Peyer's patch (tissue), 4 donors: ENCODE measurements around the gene ONECUT3. TPM values are rescaled to one million over a fixed set of nuclear protein-coding genes. Genes with fewer than 3 reads are reported as not detected.

Experiments used
- DNase-seq, 3 donors: peaks; one replicate each; pipeline ENCODE4 v3.0.0-alpha.2; 2017 to 2019
- H3K27ac ChIP-seq, 4 donors: fragments of 200-600 bp; sonication (generic); one replicate each; pipeline ENCODE4 v1.5.1; 2016 to 2019
- H3K27me3 ChIP-seq, 2 donors: fragments of 200-600 bp; sonication (generic); one replicate each; pipeline ENCODE4 v1.5.1; 2019
- H3K36me3 ChIP-seq, 3 donors: fragments of 200-600 bp; sonication (generic); one replicate each; pipeline ENCODE4 v1.5.1; 2016 to 2019
- H3K4me1 ChIP-seq, 4 donors: fragments of 200-600 bp; sonication (generic); one replicate each; pipeline ENCODE4 v1.5.1; 2016 to 2019
- H3K4me3 ChIP-seq, 4 donors: fragments of 200-600 bp; sonication (generic); 1 replicate in 3 of 4; 2 replicates in 1 of 4; pipeline ENCODE4 v1.5.1; 2016 to 2019; ENCODE audit warnings: mild to moderate bottlenecking in 1 of 4
- H3K9me3 ChIP-seq, 4 donors: fragments of 200-600 bp; sonication (generic); one replicate each; pipeline ENCODE4 v1.5.1; 2016 to 2019; ENCODE audit warnings: mild to moderate bottlenecking in 1 of 4
- CTCF ChIP-seq, 6 experiments: fragments of 450-650 bp in 4 of 6; fragments of 200-600 bp in 2 of 6; sonication (generic) in 1 of 6; IDR thresholded peaks; one replicate each; pipeline ENCODE4 v1.5.1; 2017 to 2019; ENCODE audit warnings: antibody characterized with exemption in 6 of 6, mild to moderate bottlenecking in 3 of 6, moderate library complexity in 1 of 6
- POLR2A ChIP-seq, 2 donors: fragments of 450-650 bp; IDR thresholded peaks; one replicate each; pipeline ENCODE4 v1.5.1; 2017; ENCODE audit warnings: antibody characterized with exemption in 2 of 2, mild to moderate bottlenecking in 2 of 2, moderate library complexity in 2 of 2
- total RNA-seq, 4 donors: library from RNA; depleted of rRNA; stranded (reverse); fragments of >200 nt; gene quantifications; one replicate each; pipeline ENCODE4 v1.1.0, GENCODE V29; 2016

Gene ONECUT3
- total RNA-seq, 4 donors from 2014 or later = 0.27 to 0.28 TPM; not detected in 2

GRCh38 chr19:1780272-1780958, 27.1 kb downstream of the ONECUT3 start:
- no peak for TF ChIP-seq CTCF (IDR thresholded peaks at IDR 0.05)
- no peak for TF ChIP-seq POLR2A (IDR thresholded peaks at IDR 0.05)
- DNase-seq = no peak
- no peak overlapping the region for H3K4me3 ChIP-seq
- peaks cover 0 to 12% (median 2%) of the 10 kb centered on the region in 4 donors for H3K9me3 ChIP-seq
- peaks cover 0 to 27% of the 10 kb centered on the region in 2 donors for H3K27me3 ChIP-seq
- H3K27ac ChIP-seq = no peak overlapping the region
- H3K4me1 ChIP-seq = no peaks in the 10 kb centered on the region
- H3K36me3 ChIP-seq = no peaks in the 10 kb centered on the region

- no peak for DNase-seq
- Histone ChIP-seq H3K4me3 (no peak overlapping the region), H3K27ac (no peak overlapping the region), H3K9me3 (peaks cover 0 to 9% (median 2%) of the 10 kb centered on the region in 4 donors), H3K36me3 (no peaks in the 10 kb centered on the region), H3K27me3 (peaks cover 0 to 10% of the 10 kb centered on the region in 2 donors), H3K4me1 (no peaks in the 10 kb centered on the region)
- TF ChIP-seq CTCF (IDR thresholded peaks at IDR 0.05) (no peak), POLR2A (IDR thresholded peaks at IDR 0.05) (no peak)
Measured at GRCh38 chr19:1782521-1782920, 29.2 kb downstream of the ONECUT3 start.

- no peak for DNase-seq
- Histone ChIP-seq H3K4me3 (no peak overlapping the region), H3K27me3 (peaks cover 0 to 10% of the 10 kb centered on the region in 2 donors), H3K4me1 (no peaks in the 10 kb centered on the region), H3K27ac (no peak overlapping the region), H3K9me3 (peaks cover 0 to 9% (median 2%) of the 10 kb centered on the region in 4 donors), H3K36me3 (no peaks in the 10 kb centered on the region)
- no peak for TF ChIP-seq CTCF (IDR thresholded peaks at IDR 0.05)
- no peak for TF ChIP-seq POLR2A (IDR thresholded peaks at IDR 0.05)
Measured at GRCh38 chr19:1783354-1783753, 30.0 kb downstream of the ONECUT3 start.

GRCh38 chr19:1783874-1784273, 30.6 kb downstream of the ONECUT3 start:
- no peak for TF ChIP-seq CTCF (IDR thresholded peaks at IDR 0.05)
- TF ChIP-seq POLR2A (IDR thresholded peaks at IDR 0.05) = no peak

GRCh38 chr19:1785310-1785709, 32.0 kb downstream of the ONECUT3 start:
- Histone ChIP-seq H3K4me1 (peaks cover 0 to 5% (median 0%) of the 10 kb centered on the region in 4 donors), H3K36me3 (no peaks in the 10 kb centered on the region), H3K9me3 (peaks cover 0 to 9% (median 2%) of the 10 kb centered on the region in 4 donors), H3K27me3 (peaks cover 0 to 2% of the 10 kb centered on the region in 2 donors), H3K27ac (no peak overlapping the region), H3K4me3 (no peak overlapping the region)
- DNase-seq = no peak
- TF ChIP-seq POLR2A (IDR thresholded peaks at IDR 0.05) (no peak), CTCF (IDR thresholded peaks at IDR 0.05) (no peak)

More at GRCh38 chr19:1783874-1784273, 30.6 kb downstream of the ONECUT3 start:
- no peak for DNase-seq
- Histone ChIP-seq H3K4me1 (no peaks in the 10 kb centered on the region), H3K4me3 (no peak overlapping the region), H3K27ac (no peak overlapping the region), H3K9me3 (peaks cover 0 to 9% (median 2%) of the 10 kb centered on the region in 4 donors), H3K36me3 (no peaks in the 10 kb centered on the region), H3K27me3 (peaks cover 0 to 10% of the 10 kb centered on the region in 2 donors)
